CD4-positive, alpha-beta memory T cell (primary cell): ENCODE data around the gene ZNF652. TPM values are rescaled to one million over a fixed set of nuclear protein-coding genes. Genes with fewer than 3 reads are reported as not detected.

Experiments
- CTCF ChIA-PET: fragments of 350-600 bp; sonication (Branson Sonifier 250); formaldehyde crosslinking; loops from one replicate; lab custom pipeline; 2021; ENCODE audit warnings: inconsistent platforms; ENCODE audit not compliant: partially characterized antibody; lab: Charles Lee
- POLR2A ChIA-PET: fragments of 350-600 bp; sonication (Branson Sonifier 250); formaldehyde crosslinking; loops from one replicate; lab custom pipeline; 2021; ENCODE audit not compliant: partially characterized antibody; lab: Charles Lee
- DNase-seq, 5 donors: peaks; one replicate each; pipeline versions ENCODE4 v3.0.0 to v3.0.0-alpha.2; 2020 to 2022; ENCODE audit warnings: mixed read lengths in 1 of 5
- H3K27ac ChIP-seq: one replicate; pipeline ENCODE4 v1.7.0; 2013; ENCODE audit warnings: low read depth, low read length
- H3K27me3 ChIP-seq: 2 replicates; pipeline ENCODE4 v1.7.0; 2013; ENCODE audit warnings: mild to moderate bottlenecking, low read length, moderate library complexity; ENCODE audit not compliant: insufficient read depth
- H3K36me3 ChIP-seq: 2 replicates; pipeline ENCODE4 v1.7.0; 2013; ENCODE audit warnings: mild to moderate bottlenecking, low read length, moderate library complexity; ENCODE audit not compliant: insufficient read depth
- H3K4me1 ChIP-seq: 2 replicates; pipeline ENCODE4 v1.7.0; 2013; ENCODE audit warnings: mild to moderate bottlenecking, low read length, moderate library complexity; ENCODE audit not compliant: insufficient read depth
- H3K4me3 ChIP-seq, 2 donors: one replicate each; pipeline ENCODE4 v1.7.0; 2013; ENCODE audit warnings: low read length in 2 of 2, mild to moderate bottlenecking in 1 of 2
- H3K9me3 ChIP-seq, 2 donors: one replicate each; pipeline ENCODE4 v1.7.0; 2013; ENCODE audit warnings: low read length in 2 of 2, control low read depth in 1 of 2; ENCODE audit not compliant: control insufficient read depth in 1 of 2
- H3K27ac Mint-ChIP-seq, 7 donors: one replicate each; pipeline ENCODE4 v1.8.0; 2020 to 2021; ENCODE audit warnings: mixed read lengths in 7 of 7, mild to moderate bottlenecking in 6 of 7, inconsistent platforms in 3 of 7, moderate library complexity in 3 of 7
- H3K27me3 Mint-ChIP-seq, 2 donors: one replicate each; pipeline ENCODE4 v1.8.0; 2020 to 2021; ENCODE audit warnings: mixed read lengths in 2 of 2
- H3K36me3 Mint-ChIP-seq, 2 donors: one replicate each; pipeline ENCODE4 v1.8.0; 2020 to 2021; ENCODE audit warnings: mixed read lengths in 2 of 2, inconsistent platforms in 1 of 2, mild to moderate bottlenecking in 1 of 2
- H3K4me1 Mint-ChIP-seq, 4 donors: one replicate each; pipeline ENCODE4 v1.8.0; 2020 to 2021; ENCODE audit warnings: mixed read lengths in 4 of 4, mild to moderate bottlenecking in 1 of 4
- H3K4me3 Mint-ChIP-seq, 8 donors: one replicate each; pipeline ENCODE4 v1.8.0; 2020 to 2021; ENCODE audit warnings: mixed read lengths in 8 of 8, mild to moderate bottlenecking in 7 of 8, moderate library complexity in 6 of 8, inconsistent platforms in 3 of 8
- H3K9me3 Mint-ChIP-seq, 8 donors: one replicate each; pipeline ENCODE4 v1.8.0; 2020 to 2021; ENCODE audit warnings: mixed read lengths in 8 of 8, mild to moderate bottlenecking in 5 of 8, inconsistent platforms in 3 of 8, moderate library complexity in 1 of 8
- intact Hi-C: fragments of 100-400 bp; cut with micrococcal nuclease; formaldehyde crosslinking; loops from one replicate; pipeline ENCODE4 v1.15.1; 2023
- polyA plus RNA-seq, 2 donors: library from polyadenylated mRNA; unstranded; fragments of 300-500 nt; fragmentation: Illumina TruSeq; gene quantifications; one replicate each; pipeline ENCODE4 v1.2.3, GENCODE V29; 2021
- total RNA-seq, 2 experiments: library from RNA; stranded (reverse); gene quantifications; one replicate each; pipeline ENCODE4 v1.2.3, GENCODE V29; 2021

Gene ZNF652
- total and polyA plus RNA-seq, 4 experiments from 2014 or later = 13.1 to 68.6 (median 46.3) TPM

DNA sequence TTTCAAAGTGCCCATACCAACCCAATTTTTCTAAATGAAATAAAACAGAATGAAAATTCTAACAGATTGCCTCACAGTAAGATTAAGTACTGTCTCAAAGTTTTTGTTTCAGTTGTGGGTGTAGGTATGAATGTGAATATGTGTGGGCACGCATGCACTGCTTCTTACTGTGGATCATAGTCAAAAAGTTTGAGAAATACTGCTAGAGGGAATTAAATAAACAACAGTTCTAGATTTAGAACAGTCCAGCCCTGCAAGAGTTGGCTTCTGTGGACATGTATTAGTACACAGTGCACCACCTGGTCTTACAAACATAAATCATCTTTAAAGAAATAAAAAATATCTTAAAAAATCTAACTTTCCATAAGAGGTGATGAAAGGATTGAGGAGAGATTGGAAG lies 8.4 kb downstream of the ZNF652 start:
- ChIA-PET POLR2A (no interaction called here), CTCF (interaction anchor here (0.9 to 1.6 kb wide), 4 partner anchors 11 to 29 kb away, joined by 3 to 6 read pairs (median 4); no protein-coding TSS in a partner anchor)
- Histone ChIP-seq H3K27ac (no peak overlapping the region), H3K9me3 (no peaks in the 10 kb centered on the region), H3K36me3 (no peaks in the 10 kb centered on the region), H3K27me3 (no peaks in the 10 kb centered on the region), H3K4me1 (peaks cover 70% of the 10 kb centered on the region), H3K4me3 (no peak overlapping the region)
- DNase-seq = no peak
- H3K9me3 Mint-ChIP-seq = no peaks in the 10 kb centered on the region
- peaks cover 5 to 8% of the 10 kb centered on the region in 2 donors for H3K36me3 Mint-ChIP-seq
- peak overlapping the region in 6 of 8 donors; percentile 4 to 65 (median 40) for H3K4me3 Mint-ChIP-seq
- H3K4me1 Mint-ChIP-seq = peaks cover 33 to 66% (median 45%) of the 10 kb centered on the region in 4 donors
- H3K27ac Mint-ChIP-seq = peak overlapping the region; percentile 25 to 81 (median 68)
- H3K27me3 Mint-ChIP-seq = no peaks in the 10 kb centered on the region
- intact Hi-C loops = no loop called here

DNA sequence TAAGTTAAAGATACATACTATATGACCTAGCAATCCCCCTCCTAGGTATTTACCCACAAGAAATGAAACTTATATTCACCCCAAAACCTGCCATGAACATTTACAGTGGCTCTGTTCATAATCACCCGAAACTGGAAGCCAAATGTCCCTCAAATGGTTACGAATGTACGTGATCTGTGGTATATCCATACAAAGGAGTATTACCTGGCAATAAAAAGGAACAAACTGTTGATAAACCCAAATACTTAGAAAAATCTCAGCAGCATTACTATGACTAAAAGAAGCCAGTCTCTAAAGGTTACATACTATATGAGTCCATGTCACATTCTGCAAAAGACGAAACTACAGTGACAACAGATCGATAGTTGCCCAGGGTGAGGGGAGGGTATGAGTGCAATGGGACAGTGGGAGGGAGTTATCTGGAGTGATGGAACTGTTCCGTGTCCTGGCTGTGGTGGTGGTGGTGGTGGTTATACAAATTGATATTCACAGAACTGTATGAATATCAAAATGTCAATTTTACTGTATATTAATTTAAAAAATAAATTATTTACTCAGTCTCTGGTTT lies 9.4 kb downstream of the ZNF652 start:
- H3K27me3 Mint-ChIP-seq = no peaks in the 10 kb centered on the region
- H3K27ac Mint-ChIP-seq = peak overlapping the region in 6 of 7 donors; percentile 13 to 78 (median 56)
- ChIA-PET POLR2A (interaction anchor here (1.0 to 1.6 kb wide), 2 partner anchors 8 to 9 kb away, joined by 3 to 9 read pairs; no protein-coding TSS in a partner anchor), CTCF (interaction anchor here (1.2 kb wide), 1 partner anchor 37 kb away, joined by 4 read pairs; no protein-coding TSS in a partner anchor)
- H3K9me3 Mint-ChIP-seq = no peaks in the 10 kb centered on the region
- H3K4me1 Mint-ChIP-seq = peaks cover 25 to 66% (median 44%) of the 10 kb centered on the region in 4 donors
- H3K36me3 Mint-ChIP-seq = peaks cover 8 to 12% of the 10 kb centered on the region in 2 donors
- H3K4me3 ChIP-seq = no peak overlapping the region
- intact Hi-C loops = no loop called here
- H3K4me3 Mint-ChIP-seq = peak overlapping the region in 4 of 8 donors; percentile 3 to 60 (median 46)
- H3K27me3 ChIP-seq = no peaks in the 10 kb centered on the region
- H3K36me3 ChIP-seq = no peaks in the 10 kb centered on the region
- no peak overlapping the region for H3K27ac ChIP-seq
- peaks cover 69% of the 10 kb centered on the region for H3K4me1 ChIP-seq
- no peak for DNase-seq
- H3K9me3 ChIP-seq = no peaks in the 10 kb centered on the region

GRCh38 chr17:49351572-49352140 lies 10.4 kb downstream of the ZNF652 start:
- Histone ChIP-seq H3K9me3 (no peaks in the 10 kb centered on the region), H3K4me3 (no peak overlapping the region), H3K27ac (no peak overlapping the region), H3K4me1 (peaks cover 69% of the 10 kb centered on the region), H3K36me3 (no peaks in the 10 kb centered on the region), H3K27me3 (no peaks in the 10 kb centered on the region)
- peak overlapping the region in 4 of 7 donors; percentile 22 to 64 (median 48) for H3K27ac Mint-ChIP-seq
- H3K9me3 Mint-ChIP-seq = no peaks in the 10 kb centered on the region
- ChIA-PET CTCF (interaction anchor here (0.7 to 1.3 kb wide), 4 partner anchors 9 to 36 kb away, joined by 3 to 4 read pairs (median 3); no protein-coding TSS in a partner anchor), POLR2A (interaction anchor here (1.0 to 1.6 kb wide), 2 partner anchors 8 to 9 kb away, joined by 3 to 9 read pairs; no protein-coding TSS in a partner anchor)
- peaks cover 8 to 12% of the 10 kb centered on the region in 2 donors for H3K36me3 Mint-ChIP-seq
- peak overlapping the region in 2 of 8 donors; percentile 7 to 10 for H3K4me3 Mint-ChIP-seq
- intact Hi-C loops = no loop called here
- H3K4me1 Mint-ChIP-seq = peaks cover 24 to 67% (median 46%) of the 10 kb centered on the region in 4 donors
- DNase-seq = no peak
- H3K27me3 Mint-ChIP-seq = no peaks in the 10 kb centered on the region

DNA sequence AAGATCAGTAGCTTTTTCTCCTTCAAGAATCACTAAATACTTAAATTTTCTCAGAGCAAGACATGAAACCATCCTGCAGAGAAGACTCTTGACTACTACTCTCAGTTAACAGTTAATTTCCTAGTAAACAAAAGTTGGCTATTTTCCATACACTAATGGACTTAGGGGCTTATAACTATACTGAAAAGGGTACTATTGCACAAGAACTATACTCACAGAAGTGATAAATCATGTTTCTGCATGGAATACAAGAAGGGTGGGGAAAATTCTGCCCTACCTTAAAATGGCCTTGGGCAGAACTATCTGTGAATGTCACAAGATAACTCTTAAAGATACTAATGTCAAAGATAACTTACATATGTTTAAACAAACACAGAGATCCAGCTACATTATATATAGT lies 12.5 kb downstream of the ZNF652 start:
- H3K27ac Mint-ChIP-seq = no peak overlapping the region
- H3K4me1 ChIP-seq = peaks cover 68% of the 10 kb centered on the region
- no peaks in the 10 kb centered on the region for H3K27me3 ChIP-seq
- H3K27me3 Mint-ChIP-seq = no peaks in the 10 kb centered on the region
- H3K36me3 ChIP-seq = no peaks in the 10 kb centered on the region
- peaks cover 10 to 12% of the 10 kb centered on the region in 2 donors for H3K36me3 Mint-ChIP-seq
- no peak overlapping the region for H3K4me3 Mint-ChIP-seq
- no peaks in the 10 kb centered on the region for H3K9me3 ChIP-seq
- DNase-seq = no peak
- no peaks in the 10 kb centered on the region for H3K9me3 Mint-ChIP-seq
- peaks cover 28 to 69% (median 44%) of the 10 kb centered on the region in 4 donors for H3K4me1 Mint-ChIP-seq
- intact Hi-C loops = no loop called here
- ChIA-PET CTCF (interaction anchor here (0.9 to 1.9 kb wide), 6 partner anchors 11 to 58 kb away, joined by 3 to 12 read pairs (median 4); no protein-coding TSS in a partner anchor), POLR2A (interaction anchor here (14.3 kb wide), 1 partner anchor 10 kb away, joined by 197 read pairs; the partner anchor contains the start of gene ZNF652)
- no peak overlapping the region for H3K27ac ChIP-seq
- no peak overlapping the region for H3K4me3 ChIP-seq

DNA sequence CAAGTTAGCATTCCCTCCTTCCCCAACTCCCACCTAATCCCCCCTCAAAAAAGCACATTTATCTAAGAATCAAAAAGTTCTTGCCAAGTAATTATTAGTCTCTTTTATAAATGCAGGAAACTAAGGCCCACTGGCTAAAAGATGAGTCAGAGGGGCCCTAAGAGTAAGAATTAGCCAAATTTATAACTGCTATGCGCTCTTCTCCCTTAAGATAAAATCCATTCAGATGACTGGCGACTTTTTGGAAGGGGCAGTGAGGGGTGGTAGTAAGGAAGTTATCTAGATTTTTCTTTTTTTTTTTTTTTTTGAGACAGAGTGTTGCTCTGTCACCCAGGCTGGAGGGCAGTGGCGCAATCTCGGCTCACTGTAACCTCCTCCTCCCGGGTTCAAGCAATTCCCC lies 17.1 kb downstream of the ZNF652 start:
- Histone ChIP-seq H3K27me3 (no peaks in the 10 kb centered on the region), H3K36me3 (no peaks in the 10 kb centered on the region), H3K4me1 (peaks cover 80% of the 10 kb centered on the region), H3K9me3 (no peaks in the 10 kb centered on the region), H3K4me3 (no peak overlapping the region), H3K27ac (no peak overlapping the region)
- Mint-ChIP-seq H3K4me1 (peaks cover 38 to 81% (median 59%) of the 10 kb centered on the region in 4 donors), H3K9me3 (no peaks in the 10 kb centered on the region), H3K27ac (peak overlapping the region in 3 of 7 donors; percentile 38 to 57 (median 53)), H3K4me3 (peak overlapping the region in 5 of 8 donors; percentile 12 to 58 (median 31)), H3K36me3 (peaks cover 10 to 12% of the 10 kb centered on the region in 2 donors), H3K27me3 (no peaks in the 10 kb centered on the region)
- intact Hi-C loops = no loop called here
- ChIA-PET CTCF (interaction anchor here (1.3 to 5.9 kb wide), 2 partner anchors 22 to 30 kb away, joined by 4 to 69 read pairs; no protein-coding TSS in a partner anchor), POLR2A (interaction anchor here (14.3 kb wide), 1 partner anchor 15 kb away, joined by 197 read pairs; the partner anchor contains the start of gene ZNF652)
- no peak for DNase-seq

GRCh38 chr17:49343273-49343672 lies 18.8 kb downstream of the ZNF652 start:
- Mint-ChIP-seq H3K9me3 (no peaks in the 10 kb centered on the region), H3K27me3 (no peaks in the 10 kb centered on the region), H3K36me3 (peaks cover 4 to 10% of the 10 kb centered on the region in 2 donors), H3K4me1 (peaks cover 36 to 81% (median 61%) of the 10 kb centered on the region in 4 donors), H3K4me3 (peak overlapping the region; percentile 57 to 85 (median 82)), H3K27ac (peak overlapping the region; percentile 32 to 95 (median 85))
- Histone ChIP-seq H3K9me3 (no peaks in the 10 kb centered on the region), H3K27ac (peak overlapping the region; percentile 48), H3K4me1 (peaks cover 83% of the 10 kb centered on the region), H3K27me3 (no peaks in the 10 kb centered on the region), H3K4me3 (peak overlapping the region in 1 of 2 donors; percentile 24), H3K36me3 (no peaks in the 10 kb centered on the region)
- DNase-seq = peak; percentile 19 to 56 (median 23)
- POLR2A ChIA-PET = interaction anchor here (0.8 to 14.3 kb wide), 7 partner anchors 9 to 47 kb away, joined by 3 to 197 read pairs (median 6); partner anchors contain the start of gene ZNF652
- intact Hi-C loops = no loop called here
- CTCF ChIA-PET = interaction anchor here (1.0 to 5.9 kb wide), 8 partner anchors 8 to 65 kb away, joined by 3 to 69 read pairs (median 6); no protein-coding TSS in a partner anchor
